Transverse colon (tissue), 3 donors: ENCODE results near the gene RAB36.

Source experiments
- CTCF ChIP-seq, 5 experiments: fragments of 200-600 bp in 3 of 5; fragments of 450-650 bp in 2 of 5; sonication (generic) in 3 of 5; IDR thresholded peaks; 1 replicate in 2 of 5; 2 replicates in 3 of 5; pipeline ENCODE4 v1.5.1; 2016 to 2017; ENCODE audit warnings: antibody characterized with exemption in 5 of 5, inconsistent platforms in 3 of 5, mild to moderate bottlenecking in 2 of 5, moderate library complexity in 1 of 5
- POLR2A ChIP-seq: fragments of 450-650 bp; IDR thresholded peaks from one replicate; pipeline ENCODE4 v1.6.1; 2016; ENCODE audit warnings: antibody characterized with exemption, mild to moderate bottlenecking, moderate library complexity

- TF ChIP-seq CTCF (IDR thresholded peaks at IDR 0.05) (no peak), POLR2A (no peak)
Measured at GRCh38 chr22:23190526-23190925, 45.2 kb downstream of the RAB36 start.
